ENCODE results near the gene DPH3. TPM values are rescaled to one million over a fixed set of nuclear protein-coding genes. Genes with fewer than 3 reads are reported as not detected.

DPH3 gene
- total RNA-seq, 1 donor from 2014 or later = 15.0 TPM

DNA sequence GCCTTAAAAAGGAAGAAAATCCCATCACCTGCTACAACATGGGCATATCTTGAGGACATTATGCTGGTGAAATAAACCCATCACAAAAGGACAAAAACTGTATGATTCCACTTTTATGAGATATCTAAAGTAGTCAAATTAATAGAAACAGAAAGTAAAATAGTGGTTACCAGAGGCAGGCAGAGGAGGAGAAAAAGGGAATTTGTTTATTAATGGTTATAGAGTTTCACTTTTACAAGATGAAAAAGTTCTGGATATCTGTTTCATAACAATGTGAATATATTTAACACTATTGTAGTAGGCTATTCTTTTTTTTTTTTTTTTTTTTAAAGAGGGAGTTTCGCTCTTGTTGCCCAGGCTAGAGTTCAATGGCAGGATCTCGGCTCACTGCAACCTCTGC lies 40.4 kb downstream of the DPH3 start:
- DNase-seq (ENCODE audit: low read depth) (no peak), FAIRE-seq (no peak)
- Histone ChIP-seq H3K4me3 (ENCODE audit: low read depth, low read length) (no peak overlapping the region), H3K27me3 (ENCODE audit: control insufficient read depth, insufficient read depth, low read length) (no peaks in the 10 kb centered on the region), H3K36me3 (ENCODE audit: control insufficient read depth, insufficient read depth, low read length) (no peaks in the 10 kb centered on the region)
- TF ChIP-seq, protein P1, sequence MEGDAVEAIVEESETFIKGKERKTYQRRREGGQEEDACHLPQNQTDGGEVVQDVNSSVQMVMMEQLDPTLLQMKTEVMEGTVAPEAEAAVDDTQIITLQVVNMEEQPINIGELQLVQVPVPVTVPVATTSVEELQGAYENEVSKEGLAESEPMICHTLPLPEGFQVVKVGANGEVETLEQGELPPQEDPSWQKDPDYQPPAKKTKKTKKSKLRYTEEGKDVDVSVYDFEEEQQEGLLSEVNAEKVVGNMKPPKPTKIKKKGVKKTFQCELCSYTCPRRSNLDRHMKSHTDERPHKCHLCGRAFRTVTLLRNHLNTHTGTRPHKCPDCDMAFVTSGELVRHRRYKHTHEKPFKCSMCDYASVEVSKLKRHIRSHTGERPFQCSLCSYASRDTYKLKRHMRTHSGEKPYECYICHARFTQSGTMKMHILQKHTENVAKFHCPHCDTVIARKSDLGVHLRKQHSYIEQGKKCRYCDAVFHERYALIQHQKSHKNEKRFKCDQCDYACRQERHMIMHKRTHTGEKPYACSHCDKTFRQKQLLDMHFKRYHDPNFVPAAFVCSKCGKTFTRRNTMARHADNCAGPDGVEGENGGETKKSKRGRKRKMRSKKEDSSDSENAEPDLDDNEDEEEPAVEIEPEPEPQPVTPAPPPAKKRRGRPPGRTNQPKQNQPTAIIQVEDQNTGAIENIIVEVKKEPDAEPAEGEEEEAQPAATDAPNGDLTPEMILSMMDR (IDR thresholded peaks at IDR 0.05; ENCODE audit: insufficient read depth, low read length, severe bottlenecking) = no peak

DNA sequence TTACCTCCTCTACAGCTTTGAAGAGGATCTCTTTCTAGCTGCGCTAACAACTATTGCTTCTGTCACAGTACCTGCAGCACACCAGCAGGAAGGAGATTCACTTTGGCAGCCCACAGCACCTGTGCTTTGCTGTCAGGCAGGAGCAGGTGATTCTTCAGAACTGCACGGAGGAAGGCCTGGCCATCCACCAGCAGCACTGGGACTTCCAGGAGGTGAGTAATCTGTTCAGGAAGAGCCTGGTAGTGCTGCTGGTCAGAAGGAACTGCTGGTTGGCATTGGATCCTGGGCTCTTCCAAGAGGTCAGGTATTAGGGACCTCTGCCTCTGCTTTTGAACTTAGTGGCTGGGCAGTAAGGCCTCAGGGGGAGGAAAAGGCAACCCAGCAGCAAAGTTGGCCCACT lies 42.2 kb downstream of the DPH3 start:
- no peak for DNase-seq (ENCODE audit: low read depth)
- H3K4me3 ChIP-seq (ENCODE audit: low read depth, low read length) = no peak overlapping the region
- FAIRE-seq = no peak
- no peaks in the 10 kb centered on the region for H3K36me3 ChIP-seq (ENCODE audit: control insufficient read depth, insufficient read depth, low read length)
- H3K27me3 ChIP-seq (ENCODE audit: control insufficient read depth, insufficient read depth, low read length) = peaks cover 3% of the 10 kb centered on the region
- TF ChIP-seq, protein P1 (IDR thresholded peaks at IDR 0.05; ENCODE audit: insufficient read depth, low read length, severe bottlenecking) = no peak

DNA sequence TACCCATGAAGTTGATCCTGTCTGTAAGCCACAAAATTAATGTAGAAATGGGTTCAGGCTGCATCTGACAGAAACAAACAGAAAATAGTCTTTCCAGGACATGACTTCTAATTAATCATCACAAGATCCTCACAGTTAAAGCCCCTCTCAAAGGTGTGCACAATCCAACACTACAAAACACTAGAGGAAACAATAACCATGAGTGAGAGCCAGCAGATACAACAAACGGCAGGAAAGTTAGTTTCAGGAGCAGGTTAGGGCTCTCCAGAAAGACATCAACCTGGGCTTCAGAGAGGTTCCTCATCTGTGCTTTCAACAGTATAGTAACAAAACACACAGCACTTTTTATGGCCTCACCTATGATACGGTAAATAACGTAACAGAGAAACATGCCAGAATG lies 42.8 kb downstream of the DPH3 start:
- Histone ChIP-seq H3K36me3 (ENCODE audit: control insufficient read depth, insufficient read depth, low read length) (no peaks in the 10 kb centered on the region), H3K4me3 (ENCODE audit: low read depth, low read length) (no peak overlapping the region), H3K27me3 (ENCODE audit: control insufficient read depth, insufficient read depth, low read length) (peaks cover 3% of the 10 kb centered on the region)
- FAIRE-seq (no peak), DNase-seq (ENCODE audit: low read depth) (no peak)
- TF ChIP-seq, protein P1 (IDR thresholded peaks at IDR 0.05; ENCODE audit: insufficient read depth, low read length, severe bottlenecking) = no peak

DNA sequence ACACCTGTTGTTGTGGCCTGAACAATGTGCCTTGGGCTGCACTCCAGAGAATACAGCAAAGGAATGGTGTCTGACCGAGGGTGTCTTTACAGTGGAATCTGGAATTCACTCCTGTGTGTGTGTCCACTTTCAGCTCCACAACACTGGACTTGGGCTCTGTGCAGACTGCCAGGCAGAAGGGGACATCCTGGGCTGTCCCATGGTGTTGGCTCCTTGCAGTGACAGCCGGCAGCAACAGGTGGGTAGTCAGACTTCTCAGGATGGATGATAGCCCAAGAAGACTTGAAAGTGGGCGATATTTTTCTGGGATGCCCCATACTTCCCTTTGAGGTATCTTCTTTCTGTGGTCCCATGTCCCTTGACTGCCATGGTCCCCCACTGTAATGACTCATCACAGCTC lies 45.0 kb downstream of the DPH3 start:
- peaks cover 3% of the 10 kb centered on the region for H3K27me3 ChIP-seq (ENCODE audit: control insufficient read depth, insufficient read depth, low read length)
- TF ChIP-seq, protein P1 (IDR thresholded peaks at IDR 0.05; ENCODE audit: insufficient read depth, low read length, severe bottlenecking) = no peak
- FAIRE-seq = no peak

DNA sequence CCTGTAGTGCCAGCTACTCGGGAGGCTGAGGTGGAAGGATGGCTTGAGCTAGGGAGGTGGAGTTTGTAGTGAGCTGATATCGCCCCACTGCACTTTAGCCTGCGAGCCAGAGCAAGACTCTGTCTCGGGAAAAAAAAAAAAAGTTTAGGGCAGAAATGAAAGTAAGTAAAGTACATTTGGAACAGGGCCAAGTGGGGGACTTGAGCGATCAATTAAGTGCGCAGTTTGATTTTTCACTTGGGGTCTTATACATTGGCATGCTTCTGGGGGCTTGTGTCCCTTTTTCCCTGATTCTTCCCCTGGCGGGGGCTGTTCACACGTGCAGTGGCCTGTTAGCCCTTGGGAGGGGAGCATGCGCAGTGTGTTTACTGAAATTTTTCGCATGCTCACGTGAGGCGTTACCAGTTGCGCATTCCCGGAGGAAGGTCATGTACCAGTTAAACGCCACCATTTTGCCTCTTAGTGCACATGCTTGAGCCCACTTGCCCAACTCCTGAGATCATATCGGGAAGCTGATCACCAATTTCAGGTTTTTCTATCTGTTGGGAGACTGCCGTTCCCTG lies 48.3 kb downstream of the DPH3 start:
- H3K27me3 ChIP-seq (ENCODE audit: control insufficient read depth, insufficient read depth, low read length) = peaks cover 5% of the 10 kb centered on the region
- no peak for FAIRE-seq
- DNase-seq (ENCODE audit: low read depth) = no peak
- TF ChIP-seq, protein P1 (IDR thresholded peaks at IDR 0.05; ENCODE audit: insufficient read depth, low read length, severe bottlenecking) = no peak
- no peak overlapping the region for H3K4me3 ChIP-seq (ENCODE audit: low read depth, low read length)
- no peaks in the 10 kb centered on the region for H3K36me3 ChIP-seq (ENCODE audit: control insufficient read depth, insufficient read depth, low read length)

More for the DNA sequence above, 45.0 kb downstream of the DPH3 start:
- no peaks in the 10 kb centered on the region for H3K36me3 ChIP-seq (ENCODE audit: control insufficient read depth, insufficient read depth, low read length)
- no peak overlapping the region for H3K4me3 ChIP-seq (ENCODE audit: low read depth, low read length)
- DNase-seq (ENCODE audit: low read depth) = no peak

DNA sequence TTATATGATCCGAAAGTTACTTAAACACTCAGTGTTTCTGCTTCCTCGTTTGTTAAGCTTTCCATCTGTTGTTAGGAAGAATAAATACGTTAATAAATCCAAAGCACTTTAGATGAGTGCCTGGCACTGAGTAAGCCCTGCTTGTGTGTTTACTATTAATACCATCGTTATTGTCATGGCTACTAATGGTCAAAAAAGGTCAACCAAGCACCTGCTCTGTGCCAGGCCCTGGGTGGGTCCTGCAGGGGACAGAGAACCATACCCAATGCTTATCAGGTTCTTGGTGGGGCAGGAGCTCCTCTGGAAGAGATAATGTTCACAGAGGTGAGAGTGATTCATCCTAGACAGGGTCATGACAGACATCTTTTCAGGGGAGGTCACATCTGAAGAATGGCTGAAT lies 50.4 kb downstream of the DPH3 start:
- peaks cover 5% of the 10 kb centered on the region for H3K27me3 ChIP-seq (ENCODE audit: control insufficient read depth, insufficient read depth, low read length)
- DNase-seq (ENCODE audit: low read depth) (no peak), FAIRE-seq (no peak)
- H3K4me3 ChIP-seq (ENCODE audit: low read depth, low read length) = no peak overlapping the region
- TF ChIP-seq, protein P1 (IDR thresholded peaks at IDR 0.05; ENCODE audit: insufficient read depth, low read length, severe bottlenecking) = no peak
- H3K36me3 ChIP-seq (ENCODE audit: control insufficient read depth, insufficient read depth, low read length) = no peaks in the 10 kb centered on the region

All from bronchial epithelial cell (primary cell).